Activated CD8-positive, alpha-beta memory T cell treated with anti-CD3 and anti-CD28 coated beads, Interleukin-2, amount 10 ng/mL, durations not matched to agents 7 days and 5 days (primary cell): ENCODE results near the gene CFB. TPM values are rescaled to one million over a fixed set of nuclear protein-coding genes. Genes with fewer than 3 reads are reported as not detected.
"Not testable (repeated sequence)": the region's sequence is repeated elsewhere in the genome, so short reads cannot be mapped to it uniquely, and the experiment has no call there.

Experiments used
- ATAC-seq: fragments of 150-1000 bp; cut with Tn5 transposase; one replicate; pipeline ENCODE4 v1.10.0; 2021; ENCODE audit warnings: moderate library complexity
- CTCF ChIA-PET: fragments of 350-600 bp; sonication (Branson Sonifier 250); formaldehyde crosslinking; loops from one replicate; lab custom pipeline; 2021; ENCODE audit warnings: antibody characterized with exemption; lab: Charles Lee
- DNase-seq: peaks from one replicate; pipeline ENCODE4 v3.0.0-alpha.2; 2020
- H3K27ac Mint-ChIP-seq: one replicate; pipeline ENCODE4 v1.8.0; 2021; ENCODE audit warnings: mild to moderate bottlenecking, mixed read lengths
- H3K27me3 Mint-ChIP-seq: one replicate; pipeline ENCODE4 v1.8.0; 2021; ENCODE audit warnings: mixed read lengths
- H3K36me3 Mint-ChIP-seq: one replicate; pipeline ENCODE4 v1.8.0; 2021; ENCODE audit warnings: mild to moderate bottlenecking, mixed read lengths
- H3K4me1 Mint-ChIP-seq: one replicate; pipeline ENCODE4 v1.8.0; 2021; ENCODE audit warnings: mixed read lengths
- H3K4me3 Mint-ChIP-seq: one replicate; pipeline ENCODE4 v1.8.0; 2021; ENCODE audit warnings: mild to moderate bottlenecking, moderate library complexity, mixed read lengths
- H3K9me3 Mint-ChIP-seq: one replicate; pipeline ENCODE4 v1.8.0; 2022; ENCODE audit warnings: low read depth, mixed read lengths
- total RNA-seq, 2 experiments: library from RNA; stranded (reverse); gene quantifications; one replicate each; pipeline ENCODE4 v1.2.3, GENCODE V29; 2021

Gene CFB
- total RNA-seq, 2 experiments from 2014 or later = 0.12 TPM; not detected in 1

- H3K9me3 Mint-ChIP-seq = no peaks in the 10 kb centered on the region
- H3K27me3 Mint-ChIP-seq = no peaks in the 10 kb centered on the region
- CTCF ChIA-PET = interaction anchor here (1.1 to 4.4 kb wide), 4 partner anchors 9 to 20 kb away, joined by 3 to 27 read pairs (median 8); partner anchors contain the start of genes NELFE and SKIC2
- DNase-seq (no peak), ATAC-seq (no peak)
- H3K27ac Mint-ChIP-seq = peak overlapping the region; percentile 100
- peaks cover 8% of the 10 kb centered on the region for H3K36me3 Mint-ChIP-seq
- H3K4me1 Mint-ChIP-seq = peaks cover 34% of the 10 kb centered on the region
- H3K4me3 Mint-ChIP-seq = peak overlapping the region; percentile 96
Observed at GRCh38 chr6:31971279-31971992, 25.5 kb downstream of the CFB start.

- Mint-ChIP-seq H3K27me3 (no peaks in the 10 kb centered on the region), H3K4me3 (peak within 1 kb of the TSS; percentile 96), H3K9me3 (no peaks in the 10 kb centered on the region), H3K4me1 (peaks cover 34% of the 10 kb centered on the region), H3K36me3 (peaks cover 9% of the 10 kb centered on the region), H3K27ac (peak within 1 kb of the TSS; percentile 100)
- DNase-seq = peak; percentile 99
- CTCF ChIA-PET = interaction anchor here (1.1 to 4.4 kb wide), 4 partner anchors 10 to 20 kb away, joined by 3 to 27 read pairs (median 8); partner anchors contain the start of genes NELFE and SKIC2
- peak; percentile 91 for ATAC-seq
Observed at GRCh38 chr6:31971993-31972708, 26.3 kb downstream of the CFB start, which contains the start of gene DXO. DXO (minus strand) TSS chr6:31972138; CDS start chr6:31971675, 463 bp downstream.

GRCh38 chr6:31972709-31973350 is 26.9 kb downstream of the CFB start:
- peak overlapping the region; percentile 96 for H3K4me3 Mint-ChIP-seq
- H3K27me3 Mint-ChIP-seq = no peaks in the 10 kb centered on the region
- ATAC-seq (no peak), DNase-seq (no peak)
- H3K9me3 Mint-ChIP-seq = no peaks in the 10 kb centered on the region
- peak overlapping the region; percentile 100 for H3K27ac Mint-ChIP-seq
- H3K36me3 Mint-ChIP-seq = peaks cover 9% of the 10 kb centered on the region
- peaks cover 34% of the 10 kb centered on the region for H3K4me1 Mint-ChIP-seq
- CTCF ChIA-PET = interaction anchor here (1.1 to 4.4 kb wide), 3 partner anchors 14 to 22 kb away, joined by 3 to 27 read pairs (median 12); partner anchors contain the start of genes NELFE and SKIC2

- ATAC-seq, DNase-seq, H3K27me3 Mint-ChIP-seq, H3K9me3 Mint-ChIP-seq, H3K36me3 Mint-ChIP-seq, CTCF ChIA-PET, H3K4me3 Mint-ChIP-seq, H3K27ac Mint-ChIP-seq: not testable (repeated sequence)
- H3K4me1 Mint-ChIP-seq = peaks cover 22% of the 10 kb centered on the region
Observed at GRCh38 chr6:31976065-31976464, 30.2 kb downstream of the CFB start.

GRCh38 chr6:31977816-31978431 is 32.0 kb downstream of the CFB start:
- ATAC-seq = no peak
- Mint-ChIP-seq H3K27me3 (no peaks in the 10 kb centered on the region), H3K9me3 (no peaks in the 10 kb centered on the region), H3K4me3 (no peak overlapping the region), H3K36me3 (peaks cover 2% of the 10 kb centered on the region), H3K27ac (no peak overlapping the region), H3K4me1 (peaks cover 13% of the 10 kb centered on the region)
- CTCF ChIA-PET = no interaction called here
- no peak for DNase-seq

- DNase-seq = no peak
- no peak overlapping the region for H3K27ac Mint-ChIP-seq
- peaks cover 2% of the 10 kb centered on the region for H3K36me3 Mint-ChIP-seq
- peaks cover 5% of the 10 kb centered on the region for H3K4me1 Mint-ChIP-seq
- CTCF ChIA-PET = no interaction called here
- H3K9me3 Mint-ChIP-seq = no peaks in the 10 kb centered on the region
- H3K27me3 Mint-ChIP-seq = no peaks in the 10 kb centered on the region
- H3K4me3 Mint-ChIP-seq = no peak overlapping the region
- no peak for ATAC-seq
Observed at GRCh38 chr6:31978831-31979230, 32.9 kb downstream of the CFB start.

GRCh38 chr6:31979238-31979898 is 33.5 kb downstream of the CFB start:
- Mint-ChIP-seq H3K36me3 (peaks cover 2% of the 10 kb centered on the region), H3K9me3 (no peaks in the 10 kb centered on the region), H3K4me1 (peaks cover 4% of the 10 kb centered on the region), H3K4me3 (no peak overlapping the region), H3K27ac (peak overlapping the region; percentile 9), H3K27me3 (no peaks in the 10 kb centered on the region)
- no peak for DNase-seq
- CTCF ChIA-PET = no interaction called here
- ATAC-seq = no peak

GRCh38 chr6:31980195-31980876 is 34.4 kb downstream of the CFB start:
- DNase-seq, H3K9me3 Mint-ChIP-seq, H3K36me3 Mint-ChIP-seq, H3K27ac Mint-ChIP-seq, CTCF ChIA-PET, ATAC-seq, H3K4me1 Mint-ChIP-seq, H3K27me3 Mint-ChIP-seq, H3K4me3 Mint-ChIP-seq: not testable (repeated sequence)

- H3K36me3 Mint-ChIP-seq, DNase-seq, H3K27ac Mint-ChIP-seq, H3K27me3 Mint-ChIP-seq, ATAC-seq, H3K9me3 Mint-ChIP-seq, CTCF ChIA-PET, H3K4me3 Mint-ChIP-seq, H3K4me1 Mint-ChIP-seq: not testable (repeated sequence)
Observed at GRCh38 chr6:31980998-31981397, 35.1 kb downstream of the CFB start.

- H3K4me1 Mint-ChIP-seq, H3K4me3 Mint-ChIP-seq, H3K36me3 Mint-ChIP-seq, ATAC-seq, H3K27me3 Mint-ChIP-seq, DNase-seq, H3K27ac Mint-ChIP-seq, CTCF ChIA-PET, H3K9me3 Mint-ChIP-seq: not testable (repeated sequence)
Observed at GRCh38 chr6:31981744-31982143, 35.8 kb downstream of the CFB start, which contains the start of gene C4A. C4A (plus strand) TSS chr6:31982057; CDS start chr6:31982108, 51 bp downstream.

- H3K27me3 Mint-ChIP-seq, H3K4me1 Mint-ChIP-seq, CTCF ChIA-PET, H3K4me3 Mint-ChIP-seq, ATAC-seq, DNase-seq, H3K27ac Mint-ChIP-seq, H3K36me3 Mint-ChIP-seq, H3K9me3 Mint-ChIP-seq: not testable (repeated sequence)
Observed at GRCh38 chr6:31989363-31989762, 43.5 kb downstream of the CFB start.

- H3K27me3 Mint-ChIP-seq, H3K9me3 Mint-ChIP-seq, CTCF ChIA-PET, DNase-seq, ATAC-seq, H3K27ac Mint-ChIP-seq, H3K4me3 Mint-ChIP-seq, H3K36me3 Mint-ChIP-seq, H3K4me1 Mint-ChIP-seq: not testable (repeated sequence)
Observed at GRCh38 chr6:31994421-31994820, 48.5 kb downstream of the CFB start.
